Ascending aorta (tissue), 2 donors: ENCODE measurements around the gene SCYL2. TPM values are rescaled to one million over a fixed set of nuclear protein-coding genes. Genes with fewer than 3 reads are reported as not detected.
A peak's percentile ranks its signal among the peaks of the same experiment; 100 is the strongest.
"Not testable (repeated sequence)": the region's sequence is repeated elsewhere in the genome, so short reads cannot be mapped to it uniquely, and the experiment has no call there.

ENCODE experiments used
- DNase-seq, 2 donors: peaks; one replicate each; pipeline ENCODE4 v3.0.0-alpha.2; 2019; ENCODE audit warnings: low spot score in 2 of 2
- H3K27ac ChIP-seq, 2 donors: fragments of 200-600 bp; sonication (generic); one replicate each; pipeline ENCODE4 v1.5.1; 2016 to 2017; ENCODE audit warnings: mild to moderate bottlenecking in 1 of 2
- H3K27me3 ChIP-seq: fragments of 200-600 bp; sonication (generic); one replicate; pipeline ENCODE4 v1.5.1; 2017
- H3K36me3 ChIP-seq, 2 donors: fragments of 200-600 bp; sonication (generic); one replicate each; pipeline ENCODE4 v1.5.1; 2016
- H3K4me1 ChIP-seq, 2 donors: fragments of 200-600 bp; sonication (generic); one replicate each; pipeline ENCODE4 v1.5.1; 2016 to 2017; ENCODE audit warnings: mild to moderate bottlenecking in 1 of 2
- H3K4me3 ChIP-seq, 2 donors: fragments of 200-600 bp; sonication (generic); one replicate each; pipeline ENCODE4 v1.5.1; 2016 to 2017; ENCODE audit warnings: mild to moderate bottlenecking in 1 of 2
- H3K9me3 ChIP-seq, 2 donors: fragments of 200-600 bp; sonication (generic); one replicate each; pipeline ENCODE4 v1.5.1; 2016
- CTCF ChIP-seq, 3 experiments: fragments of 200-600 bp in 2 of 3; fragments of 450-650 bp in 1 of 3; sonication (generic) in 2 of 3; IDR thresholded peaks; one replicate each; pipeline ENCODE4 v1.5.1; 2016 to 2019; ENCODE audit warnings: antibody characterized with exemption in 3 of 3, mild to moderate bottlenecking in 1 of 3, moderate library complexity in 1 of 3
- intact Hi-C: fragments of 100-400 bp; cut with DNase I; formaldehyde crosslinking; loops from one replicate; pipeline ENCODE4 v1.15.1; 2023
- total RNA-seq: library from RNA; depleted of rRNA; stranded (reverse); fragments of >200 nt; gene quantifications from one replicate; pipeline ENCODE4 v1.1.0, GENCODE V29; 2016

The SCYL2 gene
- total RNA-seq, 1 donor from 2014 or later: 11.6 TPM

DNA sequence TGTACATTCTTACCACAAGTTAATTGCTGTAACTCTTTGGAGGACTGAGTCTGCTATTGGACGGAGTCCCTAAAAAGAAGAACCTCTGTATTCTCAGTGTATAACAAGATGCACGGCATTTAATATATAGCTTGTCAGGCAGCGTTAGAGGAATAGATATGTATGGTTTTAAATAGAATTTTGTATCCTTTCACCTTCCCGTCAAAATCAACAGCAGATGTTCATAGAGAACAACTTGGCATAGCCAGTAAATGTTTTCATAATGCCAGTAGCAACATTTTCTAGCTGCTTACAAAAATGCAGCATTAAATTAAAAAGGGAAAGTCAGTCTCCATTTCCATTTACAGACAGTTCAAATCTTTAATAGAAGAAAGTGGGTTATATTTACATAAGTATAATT, 6.8 kb downstream of the SCYL2 start:
- Histone ChIP-seq H3K4me1 (peaks cover 0 to 21% of the 10 kb centered on the region in 2 donors), H3K4me3 (no peak overlapping the region), H3K27me3 (no peaks in the 10 kb centered on the region), H3K9me3 (no peaks in the 10 kb centered on the region), H3K36me3 (no peaks in the 10 kb centered on the region), H3K27ac (no peak overlapping the region)
- no peak for TF ChIP-seq CTCF (IDR thresholded peaks at IDR 0.05)
- no peak for DNase-seq
- intact Hi-C loops: no loop called here

DNA sequence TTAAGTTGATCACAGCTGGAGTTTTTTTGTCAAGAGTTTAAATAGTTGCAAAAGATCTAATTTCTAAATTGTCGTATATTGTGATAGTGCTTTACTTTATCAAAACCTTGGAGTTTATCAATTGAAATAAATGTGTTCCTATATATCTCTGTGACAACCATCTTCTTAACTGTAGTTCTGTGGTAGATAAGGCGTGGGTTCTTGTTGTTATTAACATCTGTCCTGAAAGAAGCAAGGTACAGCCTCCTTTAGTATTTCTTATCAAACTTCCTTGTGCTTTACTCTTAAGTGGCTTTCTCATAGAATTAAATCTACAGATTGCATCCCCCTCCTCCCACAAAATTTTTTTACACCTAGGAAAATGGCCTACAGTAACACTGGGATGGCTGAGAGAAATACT, 7.3 kb downstream of the SCYL2 start:
- no peaks in the 10 kb centered on the region for H3K9me3 ChIP-seq
- no peak overlapping the region for H3K27ac ChIP-seq
- no peak overlapping the region for H3K4me3 ChIP-seq
- no peak for TF ChIP-seq CTCF (IDR thresholded peaks at IDR 0.05)
- intact Hi-C loops: no loop called here
- no peaks in the 10 kb centered on the region for H3K36me3 ChIP-seq
- peaks cover 0 to 16% of the 10 kb centered on the region in 2 donors for H3K4me1 ChIP-seq
- no peaks in the 10 kb centered on the region for H3K27me3 ChIP-seq
- DNase-seq: no peak

GRCh38 chr12:100279159-100279558, 12.2 kb downstream of the SCYL2 start:
- DNase-seq: no peak
- TF ChIP-seq CTCF (IDR thresholded peaks at IDR 0.05): no peak
- no peak overlapping the region for H3K4me3 ChIP-seq
- no peaks in the 10 kb centered on the region for H3K9me3 ChIP-seq
- intact Hi-C loops: no loop called here
- H3K36me3 ChIP-seq: peaks cover 0 to 5% of the 10 kb centered on the region in 2 donors
- H3K4me1 ChIP-seq: no peaks in the 10 kb centered on the region
- H3K27me3 ChIP-seq: no peaks in the 10 kb centered on the region
- no peak overlapping the region for H3K27ac ChIP-seq

- intact Hi-C loops: no loop called here
- no peak overlapping the region for H3K27ac ChIP-seq
- H3K36me3 ChIP-seq: peaks cover 0 to 5% of the 10 kb centered on the region in 2 donors
- no peaks in the 10 kb centered on the region for H3K4me1 ChIP-seq
- no peak for DNase-seq
- no peak for TF ChIP-seq CTCF (IDR thresholded peaks at IDR 0.05)
- no peak overlapping the region for H3K4me3 ChIP-seq
- H3K27me3 ChIP-seq: no peaks in the 10 kb centered on the region
- H3K9me3 ChIP-seq: no peaks in the 10 kb centered on the region
These were observed 12.7 kb downstream of the SCYL2 start for GRCh38 chr12:100279607-100280244.

DNA sequence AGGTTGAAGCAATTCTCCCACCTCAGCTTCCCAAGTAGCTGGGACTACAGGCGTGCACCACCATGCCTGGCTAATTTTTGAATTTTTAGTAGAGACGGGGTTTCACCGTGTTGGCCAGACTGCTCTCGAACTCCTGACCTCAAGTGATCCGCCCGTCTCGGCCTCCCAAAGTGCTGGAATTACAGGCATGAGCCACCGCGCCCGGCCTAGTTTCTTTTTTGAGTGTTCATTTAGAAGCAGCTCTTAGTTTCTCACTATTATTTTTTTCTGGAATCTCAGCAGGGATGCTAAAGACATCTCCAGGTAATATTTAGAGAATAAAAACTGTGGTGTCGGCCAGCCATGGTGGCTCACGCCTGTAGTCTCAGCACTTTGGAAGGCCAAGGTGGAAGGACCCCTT, 17.6 kb downstream of the SCYL2 start:
- intact Hi-C loops: not testable (repeated sequence)

GRCh38 chr12:100289038-100289437, 22.1 kb downstream of the SCYL2 start:
- Histone ChIP-seq H3K9me3 (no peaks in the 10 kb centered on the region), H3K27me3 (no peaks in the 10 kb centered on the region), H3K27ac (peak overlapping the region; percentile 20 to 75), H3K4me3 (peak overlapping the region in 1 of 2 donors; percentile 14), H3K36me3 (peaks cover 13 to 17% of the 10 kb centered on the region in 2 donors), H3K4me1 (peaks cover 0 to 4% of the 10 kb centered on the region in 2 donors)
- TF ChIP-seq CTCF (IDR thresholded peaks at IDR 0.05): no peak
- no peak for DNase-seq
- intact Hi-C loops: no loop called here

More for the DNA sequence above, 17.6 kb downstream of the SCYL2 start:
- not testable (repeated sequence) for H3K27me3 ChIP-seq, H3K9me3 ChIP-seq, H3K4me3 ChIP-seq, H3K27ac ChIP-seq, H3K36me3 ChIP-seq, DNase-seq, H3K4me1 ChIP-seq
